Measurements from ENCODE around the gene CD44.

- no peak for TF ChIP-seq CTCF (IDR thresholded peaks at IDR 0.05)
- TF ChIP-seq POLR2A (IDR thresholded peaks at IDR 0.05): no peak
Observed at GRCh38 chr11:35142481-35143075, 3.6 kb downstream of the CD44 start.

All from ovary (tissue), 3 donors.